Peyer's patch (tissue), 4 donors: ENCODE results near the gene ATP4A. TPM values are rescaled to one million over a fixed set of nuclear protein-coding genes. Genes with fewer than 3 reads are reported as not detected.

Experiments
- DNase-seq, 3 donors: peaks; one replicate each; pipeline ENCODE4 v3.0.0-alpha.2; 2017 to 2019
- H3K27ac ChIP-seq, 4 donors: fragments of 200-600 bp; sonication (generic); one replicate each; pipeline ENCODE4 v1.5.1; 2016 to 2019
- H3K27me3 ChIP-seq, 2 donors: fragments of 200-600 bp; sonication (generic); one replicate each; pipeline ENCODE4 v1.5.1; 2019
- H3K36me3 ChIP-seq, 3 donors: fragments of 200-600 bp; sonication (generic); one replicate each; pipeline ENCODE4 v1.5.1; 2016 to 2019
- H3K4me1 ChIP-seq, 4 donors: fragments of 200-600 bp; sonication (generic); one replicate each; pipeline ENCODE4 v1.5.1; 2016 to 2019
- H3K4me3 ChIP-seq, 4 donors: fragments of 200-600 bp; sonication (generic); 1 replicate in 3 of 4; 2 replicates in 1 of 4; pipeline ENCODE4 v1.5.1; 2016 to 2019; ENCODE audit warnings: mild to moderate bottlenecking in 1 of 4
- H3K9me3 ChIP-seq, 4 donors: fragments of 200-600 bp; sonication (generic); one replicate each; pipeline ENCODE4 v1.5.1; 2016 to 2019; ENCODE audit warnings: mild to moderate bottlenecking in 1 of 4
- CTCF ChIP-seq, 6 experiments: fragments of 450-650 bp in 4 of 6; fragments of 200-600 bp in 2 of 6; sonication (generic) in 1 of 6; IDR thresholded peaks; one replicate each; pipeline ENCODE4 v1.5.1; 2017 to 2019; ENCODE audit warnings: antibody characterized with exemption in 6 of 6, mild to moderate bottlenecking in 3 of 6, moderate library complexity in 1 of 6
- POLR2A ChIP-seq, 2 donors: fragments of 450-650 bp; IDR thresholded peaks; one replicate each; pipeline ENCODE4 v1.5.1; 2017; ENCODE audit warnings: antibody characterized with exemption in 2 of 2, mild to moderate bottlenecking in 2 of 2, moderate library complexity in 2 of 2
- total RNA-seq, 4 donors: library from RNA; depleted of rRNA; stranded (reverse); fragments of >200 nt; gene quantifications; one replicate each; pipeline ENCODE4 v1.1.0, GENCODE V29; 2016

ATP4A gene
- total RNA-seq, 4 donors from 2014 or later = not detected

- Histone ChIP-seq H3K27me3 (no peaks in the 10 kb centered on the region), H3K36me3 (no peaks in the 10 kb centered on the region), H3K4me1 (peaks cover 0 to 12% (median 4%) of the 10 kb centered on the region in 4 donors), H3K9me3 (peaks cover 0 to 4% (median 0%) of the 10 kb centered on the region in 4 donors), H3K4me3 (no peak overlapping the region), H3K27ac (no peak overlapping the region)
- DNase-seq = no peak
- no peak for TF ChIP-seq CTCF (IDR thresholded peaks at IDR 0.05)
Observed at GRCh38 chr19:35562776-35563175, 682 bp downstream of the ATP4A start.

GRCh38 chr19:35562336-35562735, 1.1 kb downstream of the ATP4A start:
- no peaks in the 10 kb centered on the region for H3K27me3 ChIP-seq
- peaks cover 0 to 4% (median 0%) of the 10 kb centered on the region in 4 donors for H3K9me3 ChIP-seq
- DNase-seq = no peak
- no peak overlapping the region for H3K27ac ChIP-seq
- H3K4me3 ChIP-seq = no peak overlapping the region
- no peaks in the 10 kb centered on the region for H3K36me3 ChIP-seq
- H3K4me1 ChIP-seq = peaks cover 0 to 12% (median 5%) of the 10 kb centered on the region in 4 donors
- TF ChIP-seq POLR2A (IDR thresholded peaks at IDR 0.05) (no peak), CTCF (IDR thresholded peaks at IDR 0.05) (no peak)

GRCh38 chr19:35561436-35561835, 2.0 kb downstream of the ATP4A start:
- Histone ChIP-seq H3K9me3 (peaks cover 0 to 4% (median 0%) of the 10 kb centered on the region in 4 donors), H3K4me3 (no peak overlapping the region), H3K4me1 (peaks cover 0 to 12% (median 5%) of the 10 kb centered on the region in 4 donors), H3K27ac (no peak overlapping the region), H3K36me3 (no peaks in the 10 kb centered on the region), H3K27me3 (no peaks in the 10 kb centered on the region)
- no peak for TF ChIP-seq POLR2A (IDR thresholded peaks at IDR 0.05)
- TF ChIP-seq CTCF (IDR thresholded peaks at IDR 0.05) = no peak
- no peak for DNase-seq

GRCh38 chr19:35560677-35561076, 2.8 kb downstream of the ATP4A start:
- Histone ChIP-seq H3K27ac (no peak overlapping the region), H3K9me3 (peaks cover 0 to 4% (median 0%) of the 10 kb centered on the region in 4 donors), H3K27me3 (no peaks in the 10 kb centered on the region), H3K4me1 (peaks cover 0 to 12% (median 5%) of the 10 kb centered on the region in 4 donors), H3K36me3 (no peaks in the 10 kb centered on the region), H3K4me3 (no peak overlapping the region)
- TF ChIP-seq CTCF (IDR thresholded peaks at IDR 0.05) (no peak), POLR2A (IDR thresholded peaks at IDR 0.05) (no peak)
- DNase-seq = no peak

- Histone ChIP-seq H3K36me3 (no peaks in the 10 kb centered on the region), H3K27ac (no peak overlapping the region), H3K4me3 (no peak overlapping the region), H3K27me3 (no peaks in the 10 kb centered on the region), H3K9me3 (peaks cover 0 to 4% (median 0%) of the 10 kb centered on the region in 4 donors), H3K4me1 (peaks cover 0 to 12% (median 5%) of the 10 kb centered on the region in 4 donors)
- no peak for DNase-seq
- TF ChIP-seq CTCF (IDR thresholded peaks at IDR 0.05) = no peak
- TF ChIP-seq POLR2A (IDR thresholded peaks at IDR 0.05) = no peak
Observed at GRCh38 chr19:35560271-35560670, 3.2 kb downstream of the ATP4A start.

GRCh38 chr19:35559781-35560180, 3.7 kb downstream of the ATP4A start:
- no peaks in the 10 kb centered on the region for H3K27me3 ChIP-seq
- peaks cover 0 to 4% (median 0%) of the 10 kb centered on the region in 4 donors for H3K9me3 ChIP-seq
- peaks cover 0 to 12% (median 5%) of the 10 kb centered on the region in 4 donors for H3K4me1 ChIP-seq
- H3K36me3 ChIP-seq = no peaks in the 10 kb centered on the region
- TF ChIP-seq POLR2A (IDR thresholded peaks at IDR 0.05) (no peak), CTCF (IDR thresholded peaks at IDR 0.05) (no peak)
- H3K27ac ChIP-seq = no peak overlapping the region
- DNase-seq = no peak
- no peak overlapping the region for H3K4me3 ChIP-seq
